ENCODE results near the gene PRDM12.

PRDM12 gene

GRCh38 chr9:130696139-130696650, 31.8 kb downstream of the PRDM12 start:
- H3K4me3 ChIP-seq (ENCODE audit: low read depth, low read length): no peak overlapping the region
- no peak for TF ChIP-seq CTCF (IDR thresholded peaks at IDR 0.05; ENCODE audit: insufficient read depth, low read depth, low read length, missing control alignments)
- no peak for DNase-seq (ENCODE audit: low read depth)

- DNase-seq (ENCODE audit: low read depth): no peak
- no peak for TF ChIP-seq CTCF (IDR thresholded peaks at IDR 0.05; ENCODE audit: insufficient read depth, low read depth, low read length, missing control alignments)
These were observed 32.6 kb downstream of the PRDM12 start for GRCh38 chr9:130696996-130697395.

GRCh38 chr9:130698514-130698913, 34.1 kb downstream of the PRDM12 start:
- H3K4me3 ChIP-seq (ENCODE audit: low read depth, low read length): no peak overlapping the region
- no peak for DNase-seq (ENCODE audit: low read depth)
- no peak for TF ChIP-seq CTCF (IDR thresholded peaks at IDR 0.05; ENCODE audit: insufficient read depth, low read depth, low read length, missing control alignments)

More at GRCh38 chr9:130696996-130697395, 32.6 kb downstream of the PRDM12 start:
- H3K4me3 ChIP-seq (ENCODE audit: low read depth, low read length): no peak overlapping the region

- no peak for DNase-seq (ENCODE audit: low read depth)
- no peak overlapping the region for H3K4me3 ChIP-seq (ENCODE audit: low read depth, low read length)
- TF ChIP-seq CTCF (IDR thresholded peaks at IDR 0.05; ENCODE audit: insufficient read depth, low read depth, low read length, missing control alignments): no peak
These were observed 34.7 kb downstream of the PRDM12 start for GRCh38 chr9:130699047-130699446.

GRCh38 chr9:130701059-130702022, 36.9 kb downstream of the PRDM12 start:
- TF ChIP-seq CTCF (IDR thresholded peaks at IDR 0.05; ENCODE audit: insufficient read depth, low read depth, low read length, missing control alignments): peak; percentile 90
- DNase-seq (ENCODE audit: low read depth): peak; percentile 70
- H3K4me3 ChIP-seq (ENCODE audit: low read depth, low read length): no peak overlapping the region

- no peak overlapping the region for H3K4me3 ChIP-seq (ENCODE audit: low read depth, low read length)
- TF ChIP-seq CTCF (IDR thresholded peaks at IDR 0.05; ENCODE audit: insufficient read depth, low read depth, low read length, missing control alignments): no peak
- no peak for DNase-seq (ENCODE audit: low read depth)
These were observed 39.1 kb downstream of the PRDM12 start for GRCh38 chr9:130703501-130703900.

All from GM12865 (cell line).